SK-MEL-5 (cell line): Measurements from ENCODE around the gene FAM174C. TPM values are rescaled to one million over a fixed set of nuclear protein-coding genes. Genes with fewer than 3 reads are reported as not detected.
A peak's percentile ranks its signal among the peaks of the same experiment; 100 is the strongest.
"Not testable (repeated sequence)": the region's sequence is repeated elsewhere in the genome, so short reads cannot be mapped to it uniquely, and the experiment has no call there.

ENCODE experiments used
- DNase-seq: peaks from one replicate; pipeline ENCODE4 v3.0.0-alpha.2; 2016; ENCODE audit warnings: low read depth, low spot score
- in situ Hi-C: cut with HindIII; loops from 2 replicates; pipeline ENCODE4 v1.10.0; 2016; ENCODE audit warnings: low sequenced_read_pairs, high pct_unique_total_duplicates, low pct_unique_long_range_greater_than_20kb
- total RNA-seq: library from RNA; depleted of rRNA; stranded (reverse); fragments of >200 nt; shearing (Covaris generic); gene quantifications from 2 replicates; pipeline ENCODE4 v1.2.3, GENCODE V29; 2014

The FAM174C gene
- total RNA-seq, 1 experiment from 2014 or later, result 89.7 TPM

DNA sequence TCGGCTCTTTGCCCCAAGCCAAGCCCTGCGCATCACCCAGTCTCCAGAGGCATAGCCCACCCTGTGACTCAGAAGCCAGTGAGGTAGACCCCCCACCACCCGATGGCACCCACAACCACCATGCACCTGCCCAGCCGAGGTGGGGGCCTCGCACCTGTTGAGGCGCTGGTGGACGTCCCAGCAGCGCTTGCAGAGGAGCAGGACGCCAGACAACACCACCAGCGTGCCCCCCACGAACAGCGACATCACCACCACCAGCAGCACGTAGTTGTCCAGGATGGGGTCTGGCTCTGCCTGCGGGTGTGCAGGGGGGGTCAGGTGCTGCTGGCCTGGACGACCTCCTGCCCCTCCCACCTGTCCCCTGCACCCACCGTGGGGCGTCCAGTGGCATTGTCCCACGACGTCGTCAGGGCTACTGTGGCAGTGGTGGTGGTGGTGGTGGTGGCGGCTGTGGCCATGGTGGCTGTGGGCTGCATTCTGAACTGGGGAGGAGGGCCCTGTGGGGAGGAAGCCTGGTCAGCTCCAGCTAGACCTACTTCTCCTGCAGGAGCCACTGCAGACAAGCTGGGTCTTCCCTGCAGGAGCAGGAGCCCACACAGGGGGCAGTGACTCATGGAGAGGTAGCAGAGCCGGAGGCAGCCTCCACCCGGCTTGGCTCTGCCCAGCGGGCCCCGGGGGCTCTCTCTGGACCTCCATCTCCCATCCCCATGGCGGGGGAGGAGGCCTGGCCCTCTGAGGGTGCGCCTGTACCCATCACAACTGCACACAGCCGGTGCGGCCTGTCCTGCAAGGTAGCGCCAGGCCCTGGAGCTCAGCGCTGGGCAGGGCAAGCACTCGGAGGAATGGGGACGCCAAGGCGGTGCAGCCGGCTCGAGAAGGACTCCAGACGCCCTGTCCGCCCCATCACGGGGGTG is 39.4 kb upstream of the FAM174C start:
- no peak for DNase-seq
- in situ Hi-C loops, result no loop called here

DNA sequence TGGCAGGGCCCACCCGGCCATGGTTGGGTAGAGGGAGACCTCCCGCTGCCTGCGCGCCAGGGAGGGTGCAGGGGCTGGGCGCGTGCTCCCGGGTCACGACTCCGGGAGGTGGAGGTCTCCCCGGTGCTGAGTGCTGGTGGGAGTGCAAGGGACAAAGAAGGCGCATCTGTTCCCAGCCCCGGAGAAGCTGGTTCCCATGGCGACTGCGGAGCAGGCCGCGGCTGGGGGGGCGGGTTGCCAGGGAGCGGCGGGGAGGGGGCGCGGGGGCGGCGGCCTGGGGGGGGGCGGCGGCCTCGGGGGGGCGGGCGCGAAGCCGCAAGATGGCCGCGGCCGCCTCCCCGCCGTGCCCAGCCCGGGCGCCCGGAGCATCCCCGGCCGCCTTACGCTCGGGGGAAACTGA is 38.8 kb upstream of the FAM174C start:
- DNase-seq, result no peak
- in situ Hi-C loops, result no loop called here

DNA sequence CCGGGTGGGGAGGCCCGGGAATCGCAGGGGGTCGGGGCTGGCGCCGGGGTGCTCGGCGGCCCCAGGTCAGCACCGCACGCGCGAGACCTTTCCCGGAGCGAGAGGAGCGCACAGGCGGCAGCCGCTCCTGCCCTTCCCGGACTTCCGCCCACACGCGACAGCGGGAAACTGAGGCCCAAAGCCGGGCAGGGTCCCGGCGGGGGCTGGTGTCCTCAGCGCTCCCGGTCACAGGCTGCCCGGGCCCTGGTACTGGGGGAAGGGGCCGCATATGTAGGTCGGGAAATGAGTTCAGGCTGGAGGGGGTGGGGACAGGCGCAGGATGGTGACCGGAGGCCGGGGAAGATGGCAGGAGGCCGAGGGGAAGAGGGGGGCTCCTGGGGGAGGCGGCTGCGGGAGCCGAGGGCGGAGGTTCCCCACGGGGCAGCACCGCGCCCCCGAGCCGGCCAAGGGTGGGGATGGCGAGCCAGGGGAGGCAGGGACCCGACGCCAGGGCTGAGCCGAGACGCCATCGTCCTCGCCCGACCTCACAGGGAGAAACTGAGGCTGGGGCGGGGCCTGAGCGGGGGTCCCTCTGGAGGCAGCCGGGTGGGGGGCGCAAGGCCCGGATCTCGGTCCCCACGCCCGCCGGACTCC is 38.2 kb upstream of the FAM174C start:
- in situ Hi-C loops, result no loop called here
- DNase-seq, result no peak

DNA sequence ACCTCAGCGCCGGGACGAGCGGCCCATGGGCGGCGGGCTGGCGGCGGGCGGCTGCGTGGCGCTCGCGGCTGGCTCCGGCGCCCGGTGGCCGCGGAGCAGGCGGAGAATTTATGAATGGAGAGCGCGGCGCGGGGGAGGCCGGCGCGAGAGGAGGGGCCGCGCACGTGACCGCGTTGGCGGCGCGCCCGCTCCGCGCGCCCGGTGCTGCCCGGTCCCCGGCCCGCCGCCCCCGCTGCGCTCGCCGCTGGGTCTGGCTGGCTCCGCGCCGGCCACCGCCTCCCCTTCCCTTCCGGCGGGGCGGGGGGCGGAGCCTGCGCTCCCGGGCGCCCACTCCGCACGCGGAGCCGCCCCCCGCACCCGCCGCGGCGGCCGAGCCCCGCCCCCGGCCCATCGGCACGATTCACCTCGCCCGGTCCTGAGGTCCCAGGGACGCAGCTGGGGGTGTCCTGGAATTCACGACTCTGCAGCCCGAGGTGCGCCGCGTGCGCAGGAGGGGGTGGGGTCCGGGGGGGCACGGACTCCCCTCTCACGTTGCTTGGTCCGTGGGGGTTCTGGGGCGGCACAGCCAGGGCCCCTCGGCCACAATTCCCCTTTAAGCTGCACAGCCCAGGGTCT is 37.5 kb upstream of the FAM174C start, which contains the start of gene CBARP:
TSS of gene CBARP (minus strand) at position 252 of the 615 bp plus-strand sequence. CDS start 1,905 bp downstream, outside the sequence.
- in situ Hi-C loops, result no loop called here
- peak; percentile 44 for DNase-seq

- in situ Hi-C loops, result no loop called here
- DNase-seq, result no peak
Measured at GRCh38 chr19:1238369-1239303, 36.7 kb upstream of the FAM174C start.

DNA sequence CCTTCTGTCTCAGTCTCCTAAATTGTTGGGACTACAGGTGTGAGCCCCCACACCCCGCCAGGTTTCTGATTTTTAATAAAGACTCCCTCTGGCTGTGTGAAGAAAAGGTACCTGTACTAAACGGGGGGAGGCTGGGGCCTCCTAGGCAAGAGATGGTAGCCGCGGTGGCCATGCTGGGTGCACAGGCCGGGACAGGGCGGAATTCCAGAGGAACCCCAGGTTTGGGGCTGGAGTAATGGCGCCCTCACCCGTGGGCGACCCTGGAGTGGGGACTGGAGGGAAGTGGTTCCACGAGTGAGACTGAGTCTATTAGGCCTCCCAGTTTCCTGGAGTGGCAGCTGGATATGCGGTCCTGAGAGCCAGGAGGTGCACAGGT is 35.9 kb upstream of the FAM174C start:
- in situ Hi-C loops, result no loop called here
- no peak for DNase-seq

DNA sequence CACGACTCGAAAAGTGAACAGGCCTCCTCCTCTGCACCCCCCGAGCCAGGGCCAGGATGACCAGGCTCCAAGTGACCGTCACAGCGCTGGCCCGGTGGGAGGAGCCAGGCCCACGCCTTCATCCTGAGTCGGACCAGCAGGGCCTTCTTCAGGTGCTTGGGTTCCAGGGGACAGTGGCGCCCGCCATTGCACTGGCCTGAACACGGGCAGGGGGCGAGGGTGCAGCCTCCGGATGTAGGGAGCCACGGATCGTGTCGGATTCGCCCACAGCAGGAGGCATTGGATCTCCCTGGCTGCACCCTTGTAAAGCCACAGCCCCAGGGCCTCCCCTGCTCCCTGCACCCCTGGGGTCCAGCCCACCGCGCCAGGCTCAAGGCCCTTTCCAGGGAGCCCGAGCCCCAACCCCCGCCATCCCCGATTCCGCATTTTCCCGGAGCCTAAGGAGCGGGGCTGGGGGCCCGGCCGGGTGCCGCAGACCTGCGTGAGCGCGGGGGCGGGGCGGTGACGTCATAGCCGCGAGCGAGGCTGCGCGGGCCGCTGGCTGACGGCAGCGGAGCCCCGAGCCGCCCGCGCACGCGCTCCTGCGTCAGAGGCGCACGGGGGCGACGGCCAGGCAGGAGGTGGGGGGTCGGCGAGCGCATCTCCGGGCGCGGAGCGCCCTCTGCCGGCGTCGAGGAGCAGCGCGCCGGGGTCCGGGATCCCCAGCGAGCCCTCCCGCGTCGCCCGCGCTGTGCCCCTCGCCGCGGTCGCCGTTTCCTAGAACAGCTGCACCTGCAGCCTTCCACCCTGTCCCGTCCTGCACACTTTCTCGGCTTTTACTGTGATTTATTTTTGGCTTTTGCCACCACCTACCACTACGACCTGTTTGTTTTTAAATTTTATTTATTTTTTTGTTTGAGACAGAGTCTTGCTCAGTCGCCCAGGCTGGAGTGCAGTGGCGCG is 35.3 kb upstream of the FAM174C start:
- in situ Hi-C loops, result no loop called here

GRCh38 chr19:1240925-1241324 is 34.4 kb upstream of the FAM174C start:
- in situ Hi-C loops, result no loop called here

More for the DNA sequence above, 35.3 kb upstream of the FAM174C start:
- peak; percentile 86 for DNase-seq

GRCh38 chr19:1241417-1242095 is 33.8 kb upstream of the FAM174C start, which contains the start of gene ATP5F1D:
Gene ATP5F1D (plus strand): TSS chr19:1241751. CDS start chr19:1241851, 100 bp downstream.
- in situ Hi-C loops, result no loop called here
- DNase-seq, result peak; percentile 92

More at GRCh38 chr19:1240925-1241324, 34.4 kb upstream of the FAM174C start:
- no peak for DNase-seq

DNA sequence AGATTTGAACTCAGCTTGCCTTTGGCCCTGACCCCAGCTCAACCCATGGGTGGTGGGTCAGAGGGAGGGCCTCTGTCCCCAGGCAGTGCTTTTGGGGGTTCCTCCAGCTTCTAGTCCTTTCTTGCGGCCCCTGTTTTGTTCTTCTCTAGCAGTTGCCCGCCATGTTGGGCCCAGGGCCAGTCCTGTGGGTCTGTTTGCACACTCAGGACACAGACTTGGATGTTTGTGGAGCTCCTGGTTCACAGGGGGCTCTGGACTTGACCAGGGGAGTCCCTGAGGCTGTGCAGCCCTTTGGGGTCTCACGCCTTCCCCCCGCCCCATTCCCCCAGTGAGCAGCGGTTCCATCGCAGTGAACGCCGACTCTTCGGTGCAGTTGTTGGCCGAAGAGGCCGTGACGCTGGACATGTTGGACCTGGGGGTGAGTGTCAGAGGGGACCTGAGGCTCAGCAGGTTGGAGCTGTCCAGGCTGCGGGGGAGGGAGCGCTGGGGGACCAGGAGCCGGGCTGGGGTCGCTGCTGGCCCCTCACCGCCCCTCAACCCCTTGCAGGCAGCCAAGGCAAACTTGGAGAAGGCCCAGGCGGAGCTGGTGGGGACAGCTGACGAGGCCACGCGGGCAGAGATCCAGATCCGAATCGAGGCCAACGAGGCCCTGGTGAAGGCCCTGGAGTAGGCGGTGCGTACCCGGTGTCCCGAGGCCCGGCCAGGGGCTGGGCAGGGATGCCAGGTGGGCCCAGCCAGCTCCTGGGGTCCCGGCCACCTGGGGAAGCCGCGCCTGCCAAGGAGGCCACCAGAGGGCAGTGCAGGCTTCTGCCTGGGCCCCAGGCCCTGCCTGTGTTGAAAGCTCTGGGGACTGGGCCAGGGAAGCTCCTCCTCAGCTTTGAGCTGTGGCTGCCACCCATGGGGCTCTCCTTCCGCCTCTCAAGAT is 31.3 kb upstream of the FAM174C start:
- DNase-seq, result peak; percentile 73
- in situ Hi-C loops, result no loop called here

DNA sequence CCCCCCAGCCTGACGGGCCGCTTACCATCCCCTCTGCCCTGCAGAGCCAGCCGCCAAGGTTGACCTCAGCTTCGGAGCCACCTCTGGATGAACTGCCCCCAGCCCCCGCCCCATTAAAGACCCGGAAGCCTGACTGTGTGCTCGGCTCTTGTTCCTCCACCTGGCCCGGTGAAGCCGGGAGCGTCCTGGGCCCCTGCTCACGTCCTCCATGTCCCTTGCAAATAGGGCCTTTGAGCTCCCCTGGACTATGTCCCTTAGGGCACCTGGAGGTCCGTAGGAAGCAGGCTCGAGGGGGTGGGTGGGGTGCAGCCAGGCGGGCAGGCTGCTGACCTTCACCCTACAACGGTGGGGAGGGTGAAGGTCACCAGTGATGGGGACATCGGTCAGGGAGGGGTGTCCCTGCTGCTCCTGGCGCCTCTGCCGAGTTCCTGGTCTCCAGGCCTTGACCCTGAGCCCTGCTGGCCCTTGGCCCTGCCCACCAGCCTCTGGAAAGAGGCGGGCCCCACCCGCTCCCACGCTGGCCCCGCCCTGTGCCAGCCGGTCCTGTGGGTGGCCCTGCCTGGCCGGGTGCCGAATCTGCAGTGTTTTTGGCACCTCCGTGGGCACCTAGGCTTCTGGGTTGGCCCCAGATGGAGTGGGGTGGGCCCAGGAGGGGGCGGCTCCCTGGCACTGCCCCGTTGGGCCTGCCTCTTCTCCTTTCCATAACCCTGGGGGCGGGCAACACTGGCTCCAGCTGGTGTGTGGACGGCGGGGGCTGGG is 30.5 kb upstream of the FAM174C start:
- in situ Hi-C loops, result no loop called here
- peak; percentile 34 for DNase-seq

GRCh38 chr19:1245494-1246264 is 29.7 kb upstream of the FAM174C start:
- in situ Hi-C loops, result no loop called here
- DNase-seq, result no peak

- in situ Hi-C loops, DNase-seq: not testable (repeated sequence)
Measured at GRCh38 chr19:1246265-1247087, 28.9 kb upstream of the FAM174C start.
